ENCODE measurements around the gene CSGALNACT2.
"Not testable (repeated sequence)": the region's sequence is repeated elsewhere in the genome, so short reads cannot be mapped to it uniquely, and the experiment has no call there.

CSGALNACT2 gene

DNA sequence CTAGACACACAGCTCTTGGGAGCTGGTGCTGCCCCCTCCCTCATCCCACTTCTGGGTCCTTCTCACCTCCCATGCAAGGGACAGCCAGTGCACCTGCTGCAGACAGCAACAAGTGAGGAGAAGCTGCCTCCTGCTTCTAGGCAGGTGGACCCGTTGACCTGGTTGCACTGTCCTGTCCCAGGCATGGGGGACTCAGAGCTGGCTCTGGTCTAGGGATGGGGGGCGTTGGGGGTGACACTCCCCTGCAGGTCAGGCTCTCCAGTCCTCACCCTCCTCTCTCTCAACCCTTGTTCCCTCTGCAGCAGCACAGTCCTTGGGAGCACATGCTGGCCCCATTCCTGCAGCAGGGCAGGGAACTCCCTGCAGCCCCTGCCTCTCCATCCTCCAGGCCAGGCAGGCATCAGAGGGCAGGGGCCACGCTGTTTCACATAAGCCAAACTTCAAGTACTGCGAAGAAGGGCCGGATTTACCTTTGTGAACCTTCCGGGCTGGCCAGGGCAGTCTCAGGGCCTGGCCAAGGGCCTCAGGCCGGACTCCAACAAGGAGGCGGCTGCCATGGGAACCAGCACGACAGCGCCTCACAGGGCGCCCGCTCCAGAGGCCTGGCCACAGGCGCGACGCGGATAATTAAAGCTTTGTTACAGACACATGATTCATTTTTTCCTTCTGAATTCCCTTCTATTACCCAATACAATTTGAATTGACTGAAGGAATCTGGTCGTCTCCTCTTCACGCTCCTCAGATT, 80.1 kb downstream of the CSGALNACT2 start:
- H3K4me3 ChIP-seq (ENCODE audit: low read length): no peak overlapping the region
- no peaks in the 10 kb centered on the region for H3K4me1 ChIP-seq (ENCODE audit: insufficient read depth, low read length)
- no peak overlapping the region; the same call in 1 of the 2 replicates for H3K9ac ChIP-seq (ENCODE audit: low read depth, low read length)
- H3K9me3 ChIP-seq (ENCODE audit: insufficient read depth, low read depth, low read length): no peaks in the 10 kb centered on the region
- H3K27ac ChIP-seq (ENCODE audit: low read length): no peak overlapping the region
- H3K36me3 ChIP-seq (ENCODE audit: insufficient read depth, low read depth, low read length): no peaks in the 10 kb centered on the region
- H3K27me3 ChIP-seq (ENCODE audit: insufficient read depth, low read length): no peaks in the 10 kb centered on the region

DNA sequence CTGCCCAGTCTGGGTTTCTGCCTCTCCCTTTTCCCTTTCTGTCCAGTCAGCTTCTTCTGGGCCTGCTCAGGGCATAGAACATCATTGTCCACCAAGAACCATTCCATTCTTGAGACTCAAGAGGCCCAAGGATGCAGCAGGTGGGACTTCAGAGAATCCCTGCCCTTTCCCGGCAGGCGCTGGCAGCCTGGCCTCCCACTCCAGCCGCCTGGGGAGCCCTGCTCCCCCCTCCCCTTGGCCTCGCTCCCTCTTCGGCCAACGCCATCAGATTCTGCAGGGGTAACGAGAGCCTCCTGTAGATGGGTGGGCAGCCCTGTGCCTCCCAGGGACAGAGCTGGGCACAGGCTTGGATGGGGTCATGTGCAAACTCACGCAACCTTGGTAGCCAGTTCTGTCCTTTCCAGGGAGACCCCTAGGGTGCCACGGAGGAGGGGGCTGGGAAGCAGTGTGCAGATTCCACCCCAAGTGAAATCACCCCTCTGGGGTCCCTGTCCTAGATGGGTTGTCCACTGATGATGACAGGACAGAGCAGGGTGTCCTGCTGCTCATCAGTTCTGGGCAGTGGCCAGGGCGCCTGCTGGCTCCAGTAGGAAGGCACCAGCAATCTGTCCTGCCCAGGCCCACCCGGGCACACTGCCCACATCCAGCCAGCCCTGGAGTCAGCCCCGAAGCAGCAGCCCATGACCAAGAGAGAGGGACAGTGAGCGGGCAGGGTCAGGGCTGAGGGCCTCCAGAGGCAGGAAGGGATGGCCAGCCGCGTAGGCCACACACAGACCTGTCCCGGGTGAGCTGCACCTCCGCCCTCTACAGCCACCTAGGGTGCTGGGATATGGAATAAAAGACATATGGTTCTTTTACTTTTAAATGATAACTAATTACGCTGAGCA, 80.9 kb downstream of the CSGALNACT2 start:
- no peaks in the 10 kb centered on the region for H3K9me3 ChIP-seq (ENCODE audit: insufficient read depth, low read depth, low read length)
- no peak overlapping the region; the same call in 1 of the 2 replicates for H3K9ac ChIP-seq (ENCODE audit: low read depth, low read length)
- no peaks in the 10 kb centered on the region for H3K36me3 ChIP-seq (ENCODE audit: insufficient read depth, low read depth, low read length)
- H3K27me3 ChIP-seq (ENCODE audit: insufficient read depth, low read length): no peaks in the 10 kb centered on the region
- no peak overlapping the region for H3K4me3 ChIP-seq (ENCODE audit: low read length)
- no peaks in the 10 kb centered on the region for H3K4me1 ChIP-seq (ENCODE audit: insufficient read depth, low read length)
- no peak overlapping the region for H3K27ac ChIP-seq (ENCODE audit: low read length)

DNA sequence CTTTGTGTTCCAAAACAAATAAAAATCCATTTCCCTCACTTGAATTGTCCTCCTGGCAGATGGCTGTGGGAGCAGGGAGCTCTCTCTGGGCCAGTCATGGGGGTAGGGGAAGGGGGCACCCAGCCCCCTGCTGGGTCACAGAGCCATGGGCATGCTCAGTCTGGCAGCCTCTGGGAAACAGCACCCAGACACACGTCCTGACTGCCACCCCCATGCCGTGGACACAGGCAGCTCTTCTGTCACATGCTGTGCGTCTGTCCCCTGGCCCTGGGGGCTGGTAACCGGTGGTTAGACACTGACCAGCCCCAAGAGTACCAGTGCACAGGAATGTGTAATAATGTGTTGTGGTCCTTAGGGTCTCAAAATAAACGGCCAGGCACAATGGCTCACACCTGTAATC, 81.6 kb downstream of the CSGALNACT2 start:
- Histone ChIP-seq H3K9ac (ENCODE audit: low read depth, low read length) (no peak overlapping the region), H3K27ac (ENCODE audit: low read length) (no peak overlapping the region), H3K4me1 (ENCODE audit: insufficient read depth, low read length) (no peaks in the 10 kb centered on the region), H3K27me3 (ENCODE audit: insufficient read depth, low read length) (no peaks in the 10 kb centered on the region), H3K9me3 (ENCODE audit: insufficient read depth, low read depth, low read length) (no peaks in the 10 kb centered on the region), H3K4me3 (ENCODE audit: low read length) (no peak overlapping the region), H3K36me3 (ENCODE audit: insufficient read depth, low read depth, low read length) (no peaks in the 10 kb centered on the region)

DNA sequence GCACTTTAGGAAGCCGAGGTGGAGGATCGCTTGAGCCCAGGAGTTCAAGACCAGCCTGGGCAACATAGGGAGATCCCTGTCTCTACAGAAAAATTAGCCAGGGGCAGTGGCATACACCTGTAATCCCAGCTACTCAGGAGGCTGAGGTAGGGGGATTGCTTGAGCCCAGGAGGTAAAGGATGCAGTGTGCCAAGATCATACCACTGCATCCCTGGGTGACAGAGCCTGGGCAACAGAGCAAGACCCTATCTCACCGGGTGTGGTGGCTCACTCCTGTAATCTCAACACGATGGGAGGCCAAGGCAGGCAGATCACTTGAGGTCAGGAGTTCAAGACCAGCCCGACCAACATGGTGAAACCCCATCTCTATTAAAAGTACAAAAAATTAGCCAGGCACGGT, 82.0 kb downstream of the CSGALNACT2 start:
- not testable (repeated sequence) for H3K27ac ChIP-seq (ENCODE audit: low read length); H3K4me3 ChIP-seq (ENCODE audit: low read length); H3K36me3 ChIP-seq (ENCODE audit: insufficient read depth, low read depth, low read length); H3K9ac ChIP-seq (ENCODE audit: low read depth, low read length); H3K9me3 ChIP-seq (ENCODE audit: insufficient read depth, low read depth, low read length); H3K27me3 ChIP-seq (ENCODE audit: insufficient read depth, low read length); H3K4me1 ChIP-seq (ENCODE audit: insufficient read depth, low read length)

DNA sequence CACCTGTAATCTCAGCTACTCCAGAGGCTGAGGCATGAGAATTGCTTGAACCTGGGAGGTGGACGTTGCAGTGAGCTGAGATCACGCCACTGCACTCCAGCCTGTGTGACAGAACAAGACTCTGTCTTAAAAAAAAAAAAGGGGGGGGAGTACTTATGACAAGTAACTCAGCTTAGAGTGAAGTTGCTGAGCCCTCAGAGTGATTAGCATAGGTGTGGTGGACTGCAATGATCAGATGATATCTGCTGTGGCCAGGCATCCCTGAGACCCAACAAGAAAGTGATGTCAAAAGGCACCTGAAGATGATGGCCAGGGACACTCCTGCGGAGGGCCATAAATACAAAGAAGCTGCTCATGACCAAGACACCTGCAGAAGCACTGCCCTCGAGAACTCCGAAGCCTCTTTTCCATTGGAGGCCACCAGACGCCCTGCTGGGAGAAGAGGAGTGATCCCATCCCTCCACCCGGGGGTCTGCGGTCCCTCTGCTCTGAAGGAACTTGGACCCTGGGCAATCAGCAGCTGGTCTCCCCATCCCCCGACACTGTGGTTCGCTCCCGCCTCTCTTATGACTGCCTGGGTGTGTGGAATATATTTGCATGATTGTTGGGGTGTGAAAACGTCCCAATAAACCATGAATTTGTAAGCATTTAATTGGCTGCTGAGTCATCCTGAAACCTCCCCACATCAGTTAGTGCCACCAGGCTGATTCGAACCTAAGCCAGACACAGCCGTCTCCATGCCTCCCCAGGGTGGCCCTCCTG, 82.6 kb downstream of the CSGALNACT2 start:
- H3K9me3 ChIP-seq (ENCODE audit: insufficient read depth, low read depth, low read length): no peaks in the 10 kb centered on the region
- H3K4me3 ChIP-seq (ENCODE audit: low read length): no peak overlapping the region
- H3K4me1 ChIP-seq (ENCODE audit: insufficient read depth, low read length): no peaks in the 10 kb centered on the region
- no peaks in the 10 kb centered on the region for H3K27me3 ChIP-seq (ENCODE audit: insufficient read depth, low read length)
- H3K9ac ChIP-seq (ENCODE audit: low read depth, low read length): 0 out of 2 replicates have a peak overlapping the region, but pooled peaks have one; percentile 12
- H3K27ac ChIP-seq (ENCODE audit: low read length): no peak overlapping the region
- no peaks in the 10 kb centered on the region for H3K36me3 ChIP-seq (ENCODE audit: insufficient read depth, low read depth, low read length)

DNA sequence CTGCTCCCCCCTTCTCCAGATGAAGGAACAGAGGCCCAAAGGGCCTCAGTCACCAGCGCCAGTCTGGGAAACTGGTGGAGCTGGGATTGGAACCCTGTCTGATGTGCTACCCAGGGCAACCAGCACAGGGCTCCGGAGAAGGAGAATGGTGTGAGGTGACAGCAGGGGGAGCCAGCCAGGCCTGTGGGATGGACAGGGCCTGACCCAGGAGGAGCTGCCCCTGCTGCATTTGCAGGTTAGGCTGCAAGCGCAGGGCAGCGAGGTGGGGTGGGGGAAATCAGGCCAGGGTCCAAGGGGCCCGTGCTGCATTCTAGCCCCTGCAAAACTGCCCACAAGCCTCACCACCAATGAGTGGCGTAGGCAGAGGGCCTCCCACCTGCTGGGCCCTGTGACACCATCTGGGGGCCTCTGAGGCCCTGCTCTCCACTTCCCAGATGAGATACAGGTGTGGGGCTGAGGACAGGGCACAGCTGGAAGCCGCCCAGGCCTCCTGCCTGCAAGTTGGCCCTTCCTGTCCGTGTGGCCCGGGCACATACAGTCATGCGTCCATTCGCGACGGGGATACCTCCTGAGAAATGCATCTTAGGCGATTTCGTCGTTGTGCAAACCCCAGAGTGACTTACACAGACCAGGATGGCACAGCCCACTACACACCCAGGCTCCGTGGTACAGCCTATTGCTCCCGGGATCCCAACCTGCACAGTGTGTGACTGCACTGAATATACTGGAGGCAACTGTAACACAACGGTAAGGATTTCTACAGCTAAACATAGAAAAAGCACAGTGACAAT, 83.4 kb downstream of the CSGALNACT2 start:
- H3K36me3 ChIP-seq (ENCODE audit: insufficient read depth, low read depth, low read length): no peaks in the 10 kb centered on the region
- H3K4me1 ChIP-seq (ENCODE audit: insufficient read depth, low read length): no peaks in the 10 kb centered on the region

DNA sequence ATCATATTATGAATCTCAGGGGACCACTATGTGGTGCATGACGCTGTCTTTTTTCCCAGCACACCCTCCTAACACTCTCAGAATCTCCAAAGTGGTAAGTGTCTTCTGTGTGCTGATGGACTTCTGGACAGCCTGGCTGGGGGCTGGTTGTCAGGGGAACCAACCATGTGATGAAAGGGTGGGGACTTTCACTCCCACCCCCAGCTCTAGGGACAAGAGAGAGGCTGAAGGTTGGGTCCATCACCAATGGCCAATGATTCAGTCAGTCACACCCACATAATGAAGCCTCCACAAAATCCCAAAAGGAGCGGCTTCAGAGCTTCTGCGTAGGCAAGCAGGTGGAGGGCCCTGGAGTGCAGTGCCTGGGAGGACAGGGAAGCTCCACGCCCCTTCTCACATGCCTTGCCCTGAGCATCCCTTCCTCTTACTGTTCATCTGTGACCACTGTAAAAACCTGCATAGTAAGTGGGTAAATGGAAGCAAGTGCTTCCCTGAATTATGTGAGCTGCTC, 84.0 kb downstream of the CSGALNACT2 start:
- no peaks in the 10 kb centered on the region for H3K9me3 ChIP-seq (ENCODE audit: insufficient read depth, low read depth, low read length)
- no peaks in the 10 kb centered on the region for H3K36me3 ChIP-seq (ENCODE audit: insufficient read depth, low read depth, low read length)
- H3K27me3 ChIP-seq (ENCODE audit: insufficient read depth, low read length): 0 out of 2 replicates have a peak, but pooled peaks cover 9% of the 10 kb centered on the region
- H3K4me1 ChIP-seq (ENCODE audit: insufficient read depth, low read length): no peaks in the 10 kb centered on the region
- no peak overlapping the region for H3K9ac ChIP-seq (ENCODE audit: low read depth, low read length)
- H3K27ac ChIP-seq (ENCODE audit: low read length): no peak overlapping the region
- H3K4me3 ChIP-seq (ENCODE audit: low read length): no peak overlapping the region

More for the DNA sequence above, 83.4 kb downstream of the CSGALNACT2 start:
- Histone ChIP-seq H3K27me3 (ENCODE audit: insufficient read depth, low read length) (0 out of 2 replicates have a peak, but pooled peaks cover 3% of the 10 kb centered on the region), H3K9ac (ENCODE audit: low read depth, low read length) (0 out of 2 replicates have a peak overlapping the region, but pooled peaks have one; percentile 12), H3K27ac (ENCODE audit: low read length) (no peak overlapping the region), H3K9me3 (ENCODE audit: insufficient read depth, low read depth, low read length) (no peaks in the 10 kb centered on the region), H3K4me3 (ENCODE audit: low read length) (no peak overlapping the region)

DNA sequence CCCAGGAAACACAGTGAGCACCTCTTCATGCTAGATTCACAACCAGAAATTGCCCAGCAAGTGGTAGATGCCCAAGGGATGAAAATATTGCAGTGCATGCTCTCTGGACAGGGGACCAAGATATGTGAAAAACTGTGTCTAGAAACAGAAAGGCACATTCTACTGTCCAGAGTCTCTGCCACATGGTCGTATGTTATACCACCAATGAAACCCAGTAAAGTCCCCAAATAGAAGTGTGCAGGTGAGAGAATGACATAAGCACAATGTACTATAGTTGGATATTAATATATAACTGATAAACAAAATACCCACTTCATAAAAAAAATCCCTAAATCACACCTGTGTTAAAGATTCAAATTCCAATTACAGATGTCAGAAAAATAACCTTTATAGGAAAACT, 84.8 kb downstream of the CSGALNACT2 start:
- Histone ChIP-seq H3K4me3 (ENCODE audit: low read length) (no peak overlapping the region), H3K27me3 (ENCODE audit: insufficient read depth, low read length) (peaks cover 17% of the 10 kb centered on the region), H3K9me3 (ENCODE audit: insufficient read depth, low read depth, low read length) (no peaks in the 10 kb centered on the region), H3K9ac (ENCODE audit: low read depth, low read length) (no peak overlapping the region), H3K27ac (ENCODE audit: low read length) (no peak overlapping the region), H3K36me3 (ENCODE audit: insufficient read depth, low read depth, low read length) (no peaks in the 10 kb centered on the region), H3K4me1 (ENCODE audit: insufficient read depth, low read length) (no peaks in the 10 kb centered on the region)

DNA sequence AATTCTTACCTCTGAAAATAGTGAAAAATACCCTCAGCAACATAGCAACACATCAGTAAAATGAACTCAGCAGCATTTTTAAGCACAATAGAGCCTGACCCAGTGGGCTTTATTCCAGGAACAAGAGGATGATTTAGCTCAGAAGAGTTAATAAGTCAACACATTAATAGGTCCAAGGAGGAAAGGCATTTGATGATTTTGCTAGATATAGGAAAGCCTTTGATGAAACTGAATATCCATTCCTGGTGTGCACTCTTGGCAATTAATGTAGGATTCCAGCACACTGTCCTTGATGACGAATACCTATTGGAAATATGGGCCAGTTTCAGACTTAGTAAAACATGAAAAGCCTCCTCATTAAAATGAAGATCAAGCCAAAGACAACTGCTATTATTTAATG, 86.1 kb downstream of the CSGALNACT2 start:
- Histone ChIP-seq H3K4me1 (ENCODE audit: insufficient read depth, low read length) (no peaks in the 10 kb centered on the region), H3K27ac (ENCODE audit: low read length) (no peak overlapping the region), H3K4me3 (ENCODE audit: low read length) (no peak overlapping the region), H3K27me3 (ENCODE audit: insufficient read depth, low read length) (peaks cover 30% of the 10 kb centered on the region), H3K9me3 (ENCODE audit: insufficient read depth, low read depth, low read length) (no peaks in the 10 kb centered on the region), H3K36me3 (ENCODE audit: insufficient read depth, low read depth, low read length) (no peaks in the 10 kb centered on the region), H3K9ac (ENCODE audit: low read depth, low read length) (no peak overlapping the region)

DNA sequence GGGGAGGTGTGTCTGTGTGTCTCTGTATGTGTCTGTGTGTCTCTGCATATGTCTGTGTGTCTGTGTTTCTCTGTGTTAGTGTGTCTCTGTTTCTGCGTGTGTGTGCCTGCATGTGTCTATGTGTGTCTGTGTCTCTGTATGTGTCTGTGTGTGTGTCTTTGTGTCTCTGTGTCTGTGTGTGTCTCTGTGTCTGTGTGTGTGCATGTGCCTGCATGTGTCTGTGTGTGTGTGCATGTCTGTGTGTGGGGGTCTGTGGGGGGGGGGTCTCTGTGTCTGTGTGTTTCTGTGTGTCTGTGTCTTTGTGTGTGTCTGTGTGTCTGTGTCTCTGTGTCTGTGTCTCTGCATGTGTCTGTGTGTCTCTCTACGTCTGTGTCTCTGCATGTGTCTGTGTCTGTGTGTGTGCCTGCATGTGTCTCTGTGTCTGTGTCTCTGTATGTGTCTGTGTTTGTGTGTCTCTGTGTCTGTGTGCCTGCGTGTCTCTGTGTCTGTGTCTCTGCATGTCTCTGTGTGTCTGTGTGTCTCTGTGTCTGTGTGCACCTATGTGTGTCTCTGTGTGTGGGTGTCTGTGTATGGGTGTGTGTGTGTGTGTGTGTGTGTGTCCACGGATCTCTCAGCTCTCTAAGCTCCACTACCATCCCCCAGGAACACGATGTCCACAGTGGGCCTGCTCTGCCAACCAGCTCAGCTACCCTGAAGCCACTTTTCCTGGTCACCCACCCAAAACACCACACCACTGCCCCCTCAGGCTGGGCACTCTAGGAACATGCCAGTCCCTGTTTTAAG, 87.0 kb downstream of the CSGALNACT2 start:
- Histone ChIP-seq H3K27ac (ENCODE audit: low read length) (no peak overlapping the region), H3K9ac (ENCODE audit: low read depth, low read length) (no peak overlapping the region), H3K36me3 (ENCODE audit: insufficient read depth, low read depth, low read length) (no peaks in the 10 kb centered on the region), H3K27me3 (ENCODE audit: insufficient read depth, low read length) (peaks cover 38% of the 10 kb centered on the region), H3K4me3 (ENCODE audit: low read length) (no peak overlapping the region), H3K4me1 (ENCODE audit: insufficient read depth, low read length) (no peaks in the 10 kb centered on the region), H3K9me3 (ENCODE audit: insufficient read depth, low read depth, low read length) (no peaks in the 10 kb centered on the region)

All from iPS-20b (cell line).